ENCODE measurements around the gene STARD5. TPM values are rescaled to one million over a fixed set of nuclear protein-coding genes. Genes with fewer than 3 reads are reported as not detected.
"Not testable (repeated sequence)": the region's sequence is repeated elsewhere in the genome, so short reads cannot be mapped to it uniquely, and the experiment has no call there.

The STARD5 gene
- polyA plus RNA-seq, 2 of the 4 experiments (the other 2 are of a cell fraction), result 2.1 to 2.8 TPM

DNA sequence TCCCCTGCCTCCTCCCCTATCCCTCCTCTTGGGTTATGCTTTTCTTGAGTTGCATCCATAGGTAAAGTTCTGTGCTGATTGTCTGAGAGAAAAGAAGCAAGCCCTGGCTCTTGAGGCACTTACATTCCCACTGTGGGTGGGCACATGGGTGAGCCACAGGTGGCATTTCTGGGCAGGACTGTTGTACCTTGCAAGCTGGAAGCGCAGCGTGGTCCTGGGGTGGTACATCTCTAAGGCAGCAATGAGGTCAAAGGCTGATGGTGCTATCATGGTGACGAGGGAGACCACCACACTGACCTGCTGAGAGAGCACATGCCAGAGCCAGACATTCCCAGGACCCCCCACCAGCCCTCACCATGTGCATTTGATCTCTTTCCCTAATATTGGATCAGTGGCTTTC lies 25.3 kb upstream of the STARD5 start:
- DNase-seq (ENCODE audit: low read depth in 1 of 2, low spot score in 1 of 2) (no peak), ATAC-seq (no peak), FAIRE-seq (no peak)
- POLR2A ChIA-PET, result no interaction called here
- 14% methylated on average over 3 of the region's 3 CpGs for WGBS (ENCODE audit: missing lambda C conversion rate)
- no peak overlapping the region for H3K4me3 ChIP-seq
- TF ChIP-seq JUN (IDR thresholded peaks at IDR 0.05) (no peak), HOXA7 (CRISPR knock-in tag; IDR thresholded peaks at IDR 0.05) (no peak), EHMT2 (IDR thresholded peaks at IDR 0.05; ENCODE audit: low read depth) (no peak), PHF8 (IDR thresholded peaks at IDR 0.05; ENCODE audit: borderline replicate concordance, low read depth) (no peak), HMGXB4 (CRISPR knock-in tag; IDR thresholded peaks at IDR 0.05; ENCODE audit: borderline replicate concordance) (no peak), RFX5 (IDR thresholded peaks at IDR 0.05) (no peak), CEBPB (IDR thresholded peaks at IDR 0.05) (no peak), CBX2 (IDR thresholded peaks at IDR 0.05; ENCODE audit: borderline replicate concordance, low read depth) (no peak), SMC3 (IDR thresholded peaks at IDR 0.05) (no peak), POLR2AphosphoS2 (conservative IDR thresholded peaks at IDR 0.05; ENCODE audit: low read length) (no peak), HES2 (IDR thresholded peaks at IDR 0.05) (no peak), BCL3 (IDR thresholded peaks at IDR 0.05) (no peak), CHD4 (IDR thresholded peaks at IDR 0.05; ENCODE audit: borderline replicate concordance) (no peak), HDAC2 (IDR thresholded peaks at IDR 0.05) (no peak), PBX3 (IDR thresholded peaks at IDR 0.05) (no peak), MAFK (IDR thresholded peaks at IDR 0.05; ENCODE audit: partially characterized antibody) (no peak), RCOR1 (IDR thresholded peaks at IDR 0.05; ENCODE audit: low read depth, low read length) (no peak), CBX8 (IDR thresholded peaks at IDR 0.05) (no peak), E2F6 (IDR thresholded peaks at IDR 0.05; ENCODE audit: borderline replicate concordance, low read depth) (no peak)
- H3K9me3 ChIP-seq, result no peaks in the 10 kb centered on the region
- CTCF ChIA-PET, result interaction anchor here (1.8 to 2.6 kb wide), 2 partner anchors 8 to 83 kb away, joined by 4 to 8 read pairs; no protein-coding TSS in a partner anchor
- no peaks in the 10 kb centered on the region for H3K4me1 ChIP-seq
- H3K4me2 ChIP-seq, result no peak overlapping the region
- H3K27ac ChIP-seq, result no peak overlapping the region

- WGBS (ENCODE audit: missing lambda C conversion rate), result 38% methylated on average over 11 of the region's 11 CpGs
- H3K27ac ChIP-seq; ATAC-seq; DNase-seq (ENCODE audit: low read depth in 1 of 2, low spot score in 1 of 2); FAIRE-seq; H3K4me1 ChIP-seq; H3K4me3 ChIP-seq; POLR2A ChIA-PET; H3K9me3 ChIP-seq; H3K4me2 ChIP-seq: not testable (repeated sequence)
- CTCF ChIA-PET, result interaction anchor here (0.7 to 2.6 kb wide), 2 partner anchors 8 to 44 kb away, joined by 3 to 8 read pairs; no protein-coding TSS in a partner anchor
These were observed 24.8 kb upstream of the STARD5 start for GRCh38 chr15:81348691-81349090.

DNA sequence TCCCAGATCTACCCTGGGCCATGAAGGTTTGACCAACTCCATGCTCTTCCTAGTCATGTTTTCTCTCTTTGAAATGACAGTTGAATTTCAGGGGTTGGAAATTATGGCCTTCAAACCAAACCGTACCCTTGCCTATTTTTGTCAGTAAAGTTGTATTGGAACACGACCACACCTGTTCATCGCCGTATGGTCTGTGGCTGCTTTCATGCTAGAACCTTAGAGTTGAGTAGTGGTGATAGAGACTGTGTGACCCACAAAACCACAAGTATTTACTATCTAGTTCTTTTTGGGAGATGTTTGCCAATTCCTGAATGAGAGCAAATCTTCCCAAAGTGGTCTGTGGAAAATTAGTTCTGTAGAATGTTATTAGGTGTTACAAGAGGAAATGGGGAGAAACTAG lies 24.0 kb upstream of the STARD5 start:
- no peak for ATAC-seq
- TF ChIP-seq PHF8 (IDR thresholded peaks at IDR 0.05; ENCODE audit: borderline replicate concordance, low read depth) (no peak), BCL3 (IDR thresholded peaks at IDR 0.05) (no peak), HEYL (CRISPR knock-in tag; IDR thresholded peaks at IDR 0.05) (no peak), HES2 (IDR thresholded peaks at IDR 0.05) (no peak), EHMT2 (IDR thresholded peaks at IDR 0.05; ENCODE audit: low read depth) (no peak)
- WGBS (ENCODE audit: missing lambda C conversion rate), result 43% methylated on average over 4 of the region's 4 CpGs
- no peak for DNase-seq (ENCODE audit: low read depth in 1 of 2, low spot score in 1 of 2)
- Histone ChIP-seq H3K4me3 (no peak overlapping the region), H3K4me2 (no peak overlapping the region), H3K4me1 (no peaks in the 10 kb centered on the region), H3K27ac (no peak overlapping the region), H3K9me3 (no peaks in the 10 kb centered on the region)
- POLR2A ChIA-PET, result no interaction called here
- no peak for FAIRE-seq
- CTCF ChIA-PET, result interaction anchor here (2.6 kb wide), 1 partner anchor 9 kb away, joined by 8 read pairs; no protein-coding TSS in a partner anchor
